Gastrocnemius medialis (tissue), 4 donors: Measurements from ENCODE around the gene KIF5B. TPM values are rescaled to one million over a fixed set of nuclear protein-coding genes. Genes with fewer than 3 reads are reported as not detected.
A peak's percentile ranks its signal among the peaks of the same experiment; 100 is the strongest.

Source experiments
- ATAC-seq, 2 donors: fragments of 150-250 bp; one replicate each; pipeline ENCODE4 v1.9.1; 2016
- DNase-seq, 2 donors: peaks; one replicate each; pipeline ENCODE4 v3.0.0-alpha.2; 2019
- H3K27ac ChIP-seq, 4 donors: fragments of 200-600 bp; sonication (generic); 1 replicate in 1 of 4; 2 replicates in 3 of 4; pipeline ENCODE4 v1.5.1; 2016 to 2018; ENCODE audit warnings: mild to moderate bottlenecking in 2 of 4, moderate library complexity in 1 of 4
- H3K27me3 ChIP-seq, 3 donors: fragments of 200-600 bp; sonication (generic) in 2 of 3; 1 replicate in 1 of 3; 2 replicates in 2 of 3; pipeline versions ENCODE4 v1.5.1 to v1.6.0; 2016 to 2019; ENCODE audit warnings: mild to moderate bottlenecking in 1 of 3, moderate library complexity in 1 of 3
- H3K36me3 ChIP-seq, 2 donors: fragments of 200-600 bp; sonication (generic) in 1 of 2; one replicate each; pipeline ENCODE4 v1.5.1; 2017 to 2018
- H3K4me1 ChIP-seq, 2 donors: fragments of 200-600 bp; sonication (generic) in 1 of 2; one replicate each; pipeline ENCODE4 v1.5.1; 2016 to 2017; ENCODE audit warnings: mild to moderate bottlenecking in 2 of 2
- H3K4me3 ChIP-seq, 4 donors: fragments of 200-600 bp; sonication (generic) in 3 of 4; 1 replicate in 1 of 4; 2 replicates in 3 of 4; pipeline ENCODE4 v1.5.1; 2016 to 2019; ENCODE audit warnings: mild to moderate bottlenecking in 2 of 4
- H3K9me3 ChIP-seq, 3 donors: fragments of 200-600 bp; sonication (generic) in 2 of 3; 1 replicate in 1 of 3; 2 replicates in 2 of 3; pipeline ENCODE4 v1.5.1; 2016 to 2019
- POLR2A ChIP-seq, 2 donors: fragments of 450-650 bp; IDR thresholded peaks; one replicate each; pipeline ENCODE4 v1.6.1; 2017; ENCODE audit warnings: antibody characterized with exemption in 2 of 2, mild to moderate bottlenecking in 2 of 2, moderate library complexity in 2 of 2
- in situ Hi-C, 4 donors: fragments of 200-750 bp; cut with MboI; loops; one replicate each; pipeline versions ENCODE4 v1.15.0 to v1.8.0; 2017; ENCODE audit warnings: low sequenced_read_pairs in 4 of 4
- intact Hi-C: fragments of 100-400 bp; cut with DNase I; formaldehyde crosslinking; loops from one replicate; pipeline ENCODE4 v1.15.1; 2023; ENCODE audit warnings: low total_unique reads
- total RNA-seq, 4 donors: library from RNA; depleted of rRNA; stranded (reverse); fragments of >200 nt; gene quantifications; one replicate each; pipeline versions ENCODE4 v1.1.0 to v1.2.3, GENCODE V29; 2016
- TF ChIP-seq, protein P1 (sequence below), 5 experiments: fragments of 450-650 bp in 3 of 5; fragments of 200-600 bp in 2 of 5; sonication (generic) in 2 of 5; IDR thresholded peaks in 4 of 5; conservative IDR thresholded peaks in 1 of 5; 1 replicate in 4 of 5; 2 replicates in 1 of 5; pipeline ENCODE4 v1.5.1; 2016 to 2019; ENCODE audit warnings: antibody characterized with exemption in 5 of 5, mild to moderate bottlenecking in 3 of 5, moderate library complexity in 3 of 5

KIF5B gene
- total RNA-seq, 4 donors from 2014 or later, result 123 to 151 (median 142) TPM

DNA sequence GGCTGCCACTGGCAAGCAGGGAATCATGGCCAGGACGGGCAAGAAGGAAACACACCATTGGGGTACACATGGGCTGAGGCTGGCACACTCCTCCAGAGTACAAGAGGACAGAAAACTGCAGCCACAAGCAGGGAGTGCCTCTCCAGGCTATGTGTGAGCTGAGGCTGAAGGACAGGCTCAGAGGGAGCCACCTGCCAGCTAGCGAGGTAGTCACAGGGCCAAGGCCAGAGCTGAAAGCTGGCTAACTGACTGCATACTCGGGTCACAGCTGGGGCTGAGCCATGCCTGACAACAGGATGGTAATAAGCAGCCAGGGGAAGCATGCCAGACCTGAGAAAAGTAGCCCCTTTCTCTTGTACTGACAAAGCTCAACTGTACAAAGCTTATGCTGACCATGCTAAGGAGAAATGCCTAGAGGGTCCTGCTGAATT is 52.0 kb downstream of the KIF5B start:
- Histone ChIP-seq H3K4me1 (peaks cover 12 to 15% of the 10 kb centered on the region in 2 donors), H3K27ac (peak overlapping the region in 2 of 4 donors; percentile 9 to 16), H3K9me3 (no peaks in the 10 kb centered on the region), H3K4me3 (no peak overlapping the region), H3K36me3 (peaks cover 0 to 11% of the 10 kb centered on the region in 2 donors), H3K27me3 (no peaks in the 10 kb centered on the region)
- no peak for TF ChIP-seq POLR2A (IDR thresholded peaks at IDR 0.05)
- TF ChIP-seq, protein P1, sequence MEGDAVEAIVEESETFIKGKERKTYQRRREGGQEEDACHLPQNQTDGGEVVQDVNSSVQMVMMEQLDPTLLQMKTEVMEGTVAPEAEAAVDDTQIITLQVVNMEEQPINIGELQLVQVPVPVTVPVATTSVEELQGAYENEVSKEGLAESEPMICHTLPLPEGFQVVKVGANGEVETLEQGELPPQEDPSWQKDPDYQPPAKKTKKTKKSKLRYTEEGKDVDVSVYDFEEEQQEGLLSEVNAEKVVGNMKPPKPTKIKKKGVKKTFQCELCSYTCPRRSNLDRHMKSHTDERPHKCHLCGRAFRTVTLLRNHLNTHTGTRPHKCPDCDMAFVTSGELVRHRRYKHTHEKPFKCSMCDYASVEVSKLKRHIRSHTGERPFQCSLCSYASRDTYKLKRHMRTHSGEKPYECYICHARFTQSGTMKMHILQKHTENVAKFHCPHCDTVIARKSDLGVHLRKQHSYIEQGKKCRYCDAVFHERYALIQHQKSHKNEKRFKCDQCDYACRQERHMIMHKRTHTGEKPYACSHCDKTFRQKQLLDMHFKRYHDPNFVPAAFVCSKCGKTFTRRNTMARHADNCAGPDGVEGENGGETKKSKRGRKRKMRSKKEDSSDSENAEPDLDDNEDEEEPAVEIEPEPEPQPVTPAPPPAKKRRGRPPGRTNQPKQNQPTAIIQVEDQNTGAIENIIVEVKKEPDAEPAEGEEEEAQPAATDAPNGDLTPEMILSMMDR (IDR thresholded peaks at IDR 0.05 in 4 of 5, conservative IDR thresholded peaks at IDR 0.05 in 1 of 5), result no peak
- intact Hi-C loops, result loop anchor here (2.0 kb wide), 1 partner anchor 141 kb away; no protein-coding TSS in a partner anchor
- peak; percentile 18 to 65 for DNase-seq
- peak; percentile 67 to 86 for ATAC-seq
- in situ Hi-C loops, result loop anchor here in 3 of 4 donors (10.0 to 25.0 kb wide), 3 partner anchors 139 to 149 kb away; no protein-coding TSS in a partner anchor

DNA sequence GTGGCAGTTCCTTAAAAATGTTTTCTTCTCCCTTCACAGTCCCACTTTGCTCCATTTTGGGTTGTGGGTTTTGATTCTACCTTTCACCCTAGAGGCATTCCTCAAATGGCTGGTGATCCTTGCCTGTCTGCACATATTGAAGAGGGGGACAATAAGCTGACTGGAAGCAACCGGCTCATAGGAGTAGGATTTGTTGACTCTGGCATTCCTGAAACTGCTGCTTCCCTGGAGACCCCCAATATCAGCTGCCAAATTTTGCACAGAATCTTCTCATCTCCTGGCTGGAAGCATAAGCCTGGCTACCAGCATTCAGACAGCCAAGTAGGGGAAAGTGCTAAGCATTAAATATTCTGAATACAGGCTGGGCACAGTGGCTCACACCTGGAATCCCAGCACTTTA is 53.7 kb downstream of the KIF5B start:
- no peak for TF ChIP-seq POLR2A (IDR thresholded peaks at IDR 0.05)
- TF ChIP-seq, protein P1 (IDR thresholded peaks at IDR 0.05 in 4 of 5, conservative IDR thresholded peaks at IDR 0.05 in 1 of 5), result no peak
- intact Hi-C loops (no loop called here), in situ Hi-C loops (loop anchor here in 3 of 4 donors (10.0 to 25.0 kb wide), 3 partner anchors 138 to 148 kb away; no protein-coding TSS in a partner anchor)
- peaks cover 12 to 15% of the 10 kb centered on the region in 2 donors for H3K4me1 ChIP-seq
- no peak overlapping the region for H3K27ac ChIP-seq
- DNase-seq, result no peak
- no peak overlapping the region for H3K4me3 ChIP-seq
- no peaks in the 10 kb centered on the region for H3K27me3 ChIP-seq
- ATAC-seq, result no peak
- H3K9me3 ChIP-seq, result no peaks in the 10 kb centered on the region
- no peaks in the 10 kb centered on the region for H3K36me3 ChIP-seq

DNA sequence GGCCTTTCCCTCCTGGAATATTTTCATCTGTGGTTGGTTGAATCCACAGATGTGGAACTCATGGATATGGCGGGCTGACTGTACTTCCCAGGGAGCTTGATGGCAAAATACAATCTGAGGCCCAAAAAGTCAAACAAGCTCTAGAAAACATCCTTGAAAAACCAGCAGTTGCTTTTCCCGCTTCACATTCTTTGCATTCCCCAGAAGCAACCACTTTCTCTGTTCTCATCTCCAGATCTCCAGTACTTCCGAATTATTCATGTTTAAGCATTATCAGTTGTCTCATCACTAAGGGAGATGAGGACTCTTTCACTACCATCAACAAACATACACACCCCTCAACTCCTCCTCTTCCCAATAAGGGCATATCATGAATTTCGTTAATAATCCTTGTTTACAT is 55.3 kb downstream of the KIF5B start:
- Histone ChIP-seq H3K36me3 (no peaks in the 10 kb centered on the region), H3K9me3 (no peaks in the 10 kb centered on the region), H3K4me3 (no peak overlapping the region), H3K27me3 (no peaks in the 10 kb centered on the region), H3K27ac (no peak overlapping the region), H3K4me1 (peaks cover 12 to 15% of the 10 kb centered on the region in 2 donors)
- no peak for DNase-seq
- in situ Hi-C loops, result loop anchor here in 3 of 4 donors (10.0 to 25.0 kb wide), 3 partner anchors 136 to 146 kb away; no protein-coding TSS in a partner anchor
- intact Hi-C loops, result no loop called here
- TF ChIP-seq POLR2A (IDR thresholded peaks at IDR 0.05), result no peak
- TF ChIP-seq, protein P1 (IDR thresholded peaks at IDR 0.05 in 4 of 5, conservative IDR thresholded peaks at IDR 0.05 in 1 of 5), result no peak
- ATAC-seq, result no peak

DNA sequence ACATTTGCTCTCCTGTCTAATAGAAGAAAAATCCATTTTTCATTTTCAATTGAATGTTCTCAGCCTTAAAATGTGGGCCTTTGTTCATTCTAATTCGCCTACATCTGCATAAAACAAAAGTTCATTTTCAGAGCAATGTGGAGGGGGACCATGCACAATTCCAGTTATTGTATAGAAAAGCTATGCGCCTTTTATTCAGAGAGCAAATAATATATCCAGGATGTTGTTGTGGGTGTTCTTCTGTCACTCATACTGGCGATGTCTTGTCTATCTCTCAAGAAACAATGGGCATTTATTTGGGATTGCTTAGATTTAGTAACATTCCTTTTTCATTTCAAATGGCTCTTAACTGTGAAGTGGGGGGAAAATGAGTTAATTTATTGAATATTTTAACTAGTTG is 56.4 kb downstream of the KIF5B start:
- Histone ChIP-seq H3K36me3 (no peaks in the 10 kb centered on the region), H3K4me3 (no peak overlapping the region), H3K27me3 (no peaks in the 10 kb centered on the region), H3K9me3 (no peaks in the 10 kb centered on the region), H3K27ac (no peak overlapping the region), H3K4me1 (peaks cover 12 to 14% of the 10 kb centered on the region in 2 donors)
- TF ChIP-seq, protein P1 (IDR thresholded peaks at IDR 0.05 in 4 of 5, conservative IDR thresholded peaks at IDR 0.05 in 1 of 5), result no peak
- TF ChIP-seq POLR2A (IDR thresholded peaks at IDR 0.05), result no peak
- DNase-seq (no peak), ATAC-seq (no peak)
- in situ Hi-C loops, result loop anchor here in 3 of 4 donors (10.0 to 25.0 kb wide), 3 partner anchors 135 to 145 kb away; no protein-coding TSS in a partner anchor
- intact Hi-C loops, result no loop called here
